GM18907 (cell line): ENCODE data around the gene BLOC1S1.

ENCODE experiments used
- ATAC-seq: cut with Tn5 transposase; IDR thresholded peaks from one replicate; pipeline ENCODE4 v1.9.1; 2021; ENCODE audit warnings: mild to moderate bottlenecking, moderate library complexity; ENCODE audit not compliant: unreplicated experiment

The BLOC1S1 gene

DNA sequence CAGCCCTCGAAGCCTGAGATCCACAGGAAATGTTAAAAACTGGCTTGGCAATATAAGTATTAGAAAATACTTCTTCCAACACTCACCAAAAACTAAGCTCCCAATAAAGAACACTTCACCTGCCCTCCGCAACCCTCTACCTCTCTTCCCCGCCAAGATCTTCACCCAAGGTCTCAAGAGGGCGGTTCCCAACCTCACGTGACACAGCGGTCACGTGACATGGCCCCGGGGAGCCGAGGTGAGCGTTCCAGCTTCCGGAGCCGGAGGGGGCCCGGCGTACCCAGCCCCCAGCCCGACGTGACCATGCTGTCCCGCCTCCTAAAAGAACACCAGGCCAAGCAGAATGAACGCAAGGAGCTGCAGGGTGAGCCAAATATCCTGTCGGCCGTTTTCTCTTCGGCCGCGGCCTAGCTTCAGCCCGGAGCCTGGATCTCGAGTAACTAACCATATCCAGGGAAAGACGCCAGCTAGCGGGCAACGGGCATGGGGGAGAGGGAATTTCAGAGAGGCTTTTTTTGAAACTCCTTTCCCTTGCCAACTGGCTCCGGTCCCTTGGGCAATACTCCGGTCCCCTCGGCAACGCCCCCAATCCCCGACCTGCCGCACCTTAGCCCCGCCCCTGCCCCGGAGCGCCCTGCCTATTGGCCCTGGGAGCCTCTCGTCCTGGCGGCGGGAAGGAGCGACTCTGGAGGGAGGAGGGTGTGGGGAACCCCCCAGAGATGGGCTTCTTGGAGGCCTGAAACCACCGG is at the start of gene BLOC1S1:
BLOC1S1 (plus strand) TSS at position 214 of the 749 bp plus-strand sequence; CDS start at position 220, 6 bp downstream.
- ATAC-seq: peak; percentile 90

DNA sequence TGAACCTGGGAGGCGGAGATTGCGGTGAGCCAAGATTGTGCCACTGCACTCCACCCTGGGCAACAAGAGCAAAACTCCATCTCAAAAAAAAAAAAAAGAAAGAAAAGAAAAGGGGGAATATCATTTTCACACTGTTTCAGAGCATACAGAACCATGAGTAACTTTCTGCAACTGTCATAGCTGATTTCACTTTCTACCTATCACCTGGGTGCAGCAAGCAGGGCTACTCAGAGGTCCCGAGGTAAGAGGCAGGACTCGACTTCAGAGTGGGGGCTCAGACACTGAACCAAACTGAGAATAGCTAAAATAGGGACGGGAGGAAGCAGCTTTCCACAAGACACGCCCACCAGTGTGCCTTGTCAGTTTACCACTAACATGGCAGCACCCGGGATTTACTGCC is 49.3 kb upstream of the BLOC1S1 start:
- ATAC-seq: no peak

DNA sequence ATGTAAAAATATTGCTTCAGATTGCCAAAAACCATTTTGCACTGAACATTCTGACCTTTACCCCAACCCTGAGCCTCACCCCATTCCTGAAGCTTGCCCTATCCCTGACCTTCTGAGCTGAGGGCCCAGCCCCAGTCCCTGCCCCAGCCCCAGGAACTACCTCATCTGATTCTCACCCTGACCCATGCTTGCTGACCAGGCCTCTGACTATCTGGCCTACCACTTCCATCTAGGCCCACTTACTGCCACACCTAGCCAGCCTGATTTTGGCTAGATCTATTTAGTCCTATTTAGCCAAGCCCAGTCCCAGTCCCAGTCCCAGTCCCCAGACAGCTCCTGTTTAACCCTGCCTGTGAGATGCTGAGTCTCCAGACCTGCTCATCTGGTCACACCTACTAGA is 45.6 kb upstream of the BLOC1S1 start:
- ATAC-seq: no peak

- ATAC-seq: no peak
These were observed 44.1 kb upstream of the BLOC1S1 start for GRCh38 chr12:55671746-55672145.

- ATAC-seq: peak; percentile 99
These were observed 42.2 kb upstream of the BLOC1S1 start for GRCh38 chr12:55673638-55674037.

GRCh38 chr12:55675666-55676065 is 40.2 kb upstream of the BLOC1S1 start:
- ATAC-seq: no peak

DNA sequence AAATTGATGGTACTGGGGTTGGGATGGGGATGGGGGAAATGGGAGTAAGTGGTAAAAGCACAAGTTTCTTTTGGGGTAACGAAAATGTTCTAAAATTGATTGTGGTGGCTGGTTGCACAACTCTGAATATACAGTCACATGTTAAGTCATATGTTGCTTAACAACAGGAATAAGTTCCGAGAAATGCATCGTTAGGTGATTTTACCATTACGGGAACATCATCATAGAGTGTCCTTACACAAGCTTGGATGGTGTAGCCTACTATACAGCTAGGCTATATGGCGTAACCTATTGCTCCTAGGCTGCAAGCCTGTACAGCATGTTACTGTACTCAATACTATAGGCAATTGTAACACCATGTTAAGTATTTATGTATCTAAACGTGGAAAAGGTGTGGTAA is 39.1 kb upstream of the BLOC1S1 start:
- ATAC-seq: no peak

GRCh38 chr12:55679691-55680090 is 36.2 kb upstream of the BLOC1S1 start:
- no peak for ATAC-seq

DNA sequence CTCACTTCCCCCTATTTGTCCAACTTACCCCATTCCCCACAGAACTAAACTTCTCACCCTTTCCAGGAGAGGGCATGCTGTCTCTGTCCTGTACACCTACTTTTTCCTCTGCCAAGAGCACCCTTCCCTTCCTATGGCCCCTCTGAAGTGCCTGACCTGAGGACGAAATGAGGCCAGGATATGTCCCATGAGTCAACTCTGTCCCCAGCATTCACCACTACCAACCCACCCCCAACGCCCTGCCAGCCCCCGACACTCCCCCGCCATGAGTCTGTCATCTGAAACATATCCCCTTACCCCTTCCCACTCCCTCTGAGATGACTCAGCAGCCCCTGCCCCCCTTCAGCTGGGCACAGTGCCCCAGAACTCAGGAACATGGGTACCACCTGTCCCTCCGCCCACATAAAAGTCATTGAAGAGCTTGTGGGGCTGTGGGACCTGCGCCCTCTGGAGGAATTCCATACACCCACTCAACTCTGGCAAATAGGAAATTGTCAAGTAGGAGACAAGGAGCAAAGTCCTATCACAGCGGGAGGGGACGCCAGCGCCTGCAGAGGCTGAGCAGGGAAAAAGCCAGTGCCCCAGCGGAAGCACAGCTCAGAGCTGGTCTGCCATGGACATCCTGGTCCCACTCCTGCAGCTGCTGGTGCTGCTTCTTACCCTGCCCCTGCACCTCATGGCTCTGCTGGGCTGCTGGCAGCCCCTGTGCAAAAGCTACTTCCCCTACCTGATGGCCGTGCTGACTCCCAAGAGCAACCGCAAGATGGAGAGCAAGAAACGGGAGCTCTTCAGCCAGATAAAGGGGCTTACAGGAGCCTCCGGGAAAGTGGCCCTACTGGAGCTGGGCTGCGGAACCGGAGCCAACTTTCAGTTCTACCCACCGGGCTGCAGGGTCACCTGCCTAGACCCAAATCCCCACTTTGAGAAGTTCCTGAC is 34.4 kb upstream of the BLOC1S1 start:
- no peak for ATAC-seq

- ATAC-seq: no peak
These were observed 33.6 kb upstream of the BLOC1S1 start for GRCh38 chr12:55682087-55682796.

GRCh38 chr12:55683676-55684075 is 32.2 kb upstream of the BLOC1S1 start:
- ATAC-seq: no peak

- no peak for ATAC-seq
These were observed 31.0 kb upstream of the BLOC1S1 start for GRCh38 chr12:55684761-55685370.

DNA sequence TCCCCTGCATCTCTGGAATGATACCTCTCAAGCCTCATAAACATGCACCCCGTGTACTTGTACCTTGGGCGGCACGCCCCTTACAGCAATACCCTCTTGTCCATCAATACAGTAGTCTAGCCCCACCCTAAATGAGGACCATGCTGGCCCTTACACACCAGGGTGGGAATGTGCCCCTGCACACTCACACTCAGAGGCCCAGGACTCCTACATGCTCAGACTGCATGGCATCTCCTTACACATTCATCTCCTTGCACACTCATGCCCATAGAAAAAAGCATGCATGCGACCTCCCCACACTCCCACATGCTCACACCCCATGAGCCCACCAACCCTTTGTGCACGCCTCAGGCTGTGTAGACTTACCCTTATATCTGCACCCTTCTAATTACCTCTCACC is 30.2 kb upstream of the BLOC1S1 start:
- no peak for ATAC-seq

GRCh38 chr12:55686366-55687010 is 29.4 kb upstream of the BLOC1S1 start:
- ATAC-seq: no peak

DNA sequence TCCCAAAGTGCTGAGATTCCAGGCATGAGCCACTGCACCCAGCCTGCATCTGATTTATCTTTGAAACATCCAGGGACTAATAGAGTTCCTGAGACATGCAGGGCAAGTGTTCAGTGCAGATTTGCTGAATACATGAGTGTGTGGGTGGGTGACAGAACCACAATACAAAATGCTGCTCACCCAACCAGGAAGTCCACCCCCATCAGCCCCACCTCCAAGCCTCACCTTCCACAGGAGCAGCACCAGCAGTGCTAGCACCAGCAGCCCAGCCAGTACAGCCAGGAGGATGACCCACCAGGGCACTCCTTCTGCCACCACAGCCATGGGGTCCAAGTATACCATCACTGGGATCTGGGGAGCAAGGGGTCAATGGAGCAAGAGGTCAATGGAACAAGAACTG is 28.1 kb upstream of the BLOC1S1 start:
- ATAC-seq: no peak

GRCh38 chr12:55688716-55689655 is 26.9 kb upstream of the BLOC1S1 start:
- ATAC-seq: no peak

- ATAC-seq: no peak
These were observed 23.1 kb upstream of the BLOC1S1 start for GRCh38 chr12:55692631-55693322.

DNA sequence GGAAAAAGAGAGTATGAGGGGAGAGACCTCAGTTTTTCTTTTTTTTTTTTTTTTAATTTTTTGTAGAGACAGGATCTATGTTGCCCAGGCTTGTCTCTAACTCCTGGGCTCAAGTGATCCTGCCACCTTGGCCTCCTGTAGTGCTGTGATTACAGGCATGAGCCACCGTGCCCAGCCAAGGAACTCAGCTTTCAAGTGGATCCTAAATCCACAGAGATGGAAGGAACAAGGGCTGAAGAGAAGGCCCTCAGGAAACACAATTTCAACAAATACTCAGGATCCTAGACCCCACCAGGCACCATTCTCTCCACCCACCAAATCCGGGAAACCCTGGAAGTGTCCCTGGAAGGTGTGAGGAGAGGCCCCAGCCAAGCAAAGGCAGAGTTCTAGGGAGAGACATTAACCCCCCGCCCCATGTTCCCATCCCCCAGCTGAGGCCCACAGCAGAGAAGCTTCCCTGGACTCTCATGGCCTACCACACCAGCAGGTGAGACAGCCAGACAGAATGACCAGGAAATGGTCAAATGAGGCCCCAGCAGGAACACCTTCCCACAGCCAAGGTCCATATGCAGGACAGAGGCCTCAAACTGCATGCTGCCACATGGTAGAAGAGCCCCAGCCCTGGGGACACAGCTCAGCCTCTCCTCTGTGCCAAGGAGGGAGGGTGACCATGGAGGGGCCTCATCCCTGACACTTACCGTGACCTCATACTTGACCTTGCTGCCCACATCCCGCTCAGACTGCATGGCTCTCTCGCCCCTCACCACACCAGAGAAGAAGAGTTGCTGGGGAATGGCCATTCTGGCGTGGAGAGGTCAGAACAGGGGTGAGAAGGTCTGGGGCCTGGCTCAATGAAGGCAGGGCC is 22.3 kb upstream of the BLOC1S1 start:
- ATAC-seq: no peak
